ENCODE data around the gene RUBCN.
"Not testable (repeated sequence)": the region's sequence is repeated elsewhere in the genome, so short reads cannot be mapped to it uniquely, and the experiment has no call there.

Gene RUBCN

GRCh38 chr3:197737319-197737649 lies 580 bp upstream of the RUBCN start:
- TF ChIP-seq CTCF (IDR thresholded peaks at IDR 0.05; ENCODE audit: low read depth, low read length), result no peak
- DNase-seq (ENCODE audit: low read depth in 2 of 2), result no peak
- peak overlapping the region; percentile 61 to 84 for H3K4me3 ChIP-seq (replicated peaks in 1 of 2; ENCODE audit: low read depth in 2 of 2, low read length in 2 of 2)

- TF ChIP-seq CTCF (IDR thresholded peaks at IDR 0.05; ENCODE audit: low read depth, low read length), result no peak
- DNase-seq (ENCODE audit: low read depth in 2 of 2), result peak in 1 of 2 donors; percentile 8
- peak overlapping the region; percentile 73 to 84 for H3K4me3 ChIP-seq (replicated peaks in 1 of 2; ENCODE audit: low read depth in 2 of 2, low read length in 2 of 2)
Observed at GRCh38 chr3:197736010-197736490, 654 bp downstream of the RUBCN start.

GRCh38 chr3:197734667-197735318 lies 1.9 kb downstream of the RUBCN start:
- no peak overlapping the region for H3K4me3 ChIP-seq (replicated peaks in 1 of 2; ENCODE audit: low read depth in 2 of 2, low read length in 2 of 2)
- no peak for DNase-seq (ENCODE audit: low read depth in 2 of 2)
- TF ChIP-seq CTCF (IDR thresholded peaks at IDR 0.05; ENCODE audit: low read depth, low read length), result no peak

- H3K4me3 ChIP-seq (replicated peaks in 1 of 2; ENCODE audit: low read depth in 2 of 2, low read length in 2 of 2), result no peak overlapping the region
- TF ChIP-seq CTCF (IDR thresholded peaks at IDR 0.05; ENCODE audit: low read depth, low read length), result no peak
- no peak for DNase-seq (ENCODE audit: low read depth in 2 of 2)
Observed at GRCh38 chr3:197733042-197733441, 3.7 kb downstream of the RUBCN start.

- DNase-seq (ENCODE audit: low read depth in 2 of 2), result not testable (repeated sequence)
Observed at GRCh38 chr3:197731483-197731882, 5.2 kb downstream of the RUBCN start.

GRCh38 chr3:197730770-197731169 lies 5.9 kb downstream of the RUBCN start:
- H3K4me3 ChIP-seq (replicated peaks in 1 of 2; ENCODE audit: low read depth in 2 of 2, low read length in 2 of 2); DNase-seq (ENCODE audit: low read depth in 2 of 2): not testable (repeated sequence)

More at GRCh38 chr3:197731483-197731882, 5.2 kb downstream of the RUBCN start:
- not testable (repeated sequence) for H3K4me3 ChIP-seq (replicated peaks in 1 of 2; ENCODE audit: low read depth in 2 of 2, low read length in 2 of 2)

- TF ChIP-seq CTCF (IDR thresholded peaks at IDR 0.05; ENCODE audit: low read depth, low read length), result no peak
- DNase-seq (ENCODE audit: low read depth in 2 of 2), result peak; percentile 66 to 83
- H3K4me3 ChIP-seq (replicated peaks in 1 of 2; ENCODE audit: low read depth in 2 of 2, low read length in 2 of 2), result no peak overlapping the region
Observed at GRCh38 chr3:197730200-197730599, 6.5 kb downstream of the RUBCN start.

- TF ChIP-seq CTCF (IDR thresholded peaks at IDR 0.05; ENCODE audit: low read depth, low read length), result no peak
- no peak for DNase-seq (ENCODE audit: low read depth in 2 of 2)
- H3K4me3 ChIP-seq (replicated peaks in 1 of 2; ENCODE audit: low read depth in 2 of 2, low read length in 2 of 2), result no peak overlapping the region
Observed at GRCh38 chr3:197728487-197728886, 8.2 kb downstream of the RUBCN start.

- H3K4me3 ChIP-seq (replicated peaks in 1 of 2; ENCODE audit: low read depth in 2 of 2, low read length in 2 of 2); DNase-seq (ENCODE audit: low read depth in 2 of 2): not testable (repeated sequence)
Observed at GRCh38 chr3:197727878-197728277, 8.8 kb downstream of the RUBCN start.

All from cardiac fibroblast (primary cell).